ENCODE data around the gene KLHL40.

The KLHL40 gene

DNA sequence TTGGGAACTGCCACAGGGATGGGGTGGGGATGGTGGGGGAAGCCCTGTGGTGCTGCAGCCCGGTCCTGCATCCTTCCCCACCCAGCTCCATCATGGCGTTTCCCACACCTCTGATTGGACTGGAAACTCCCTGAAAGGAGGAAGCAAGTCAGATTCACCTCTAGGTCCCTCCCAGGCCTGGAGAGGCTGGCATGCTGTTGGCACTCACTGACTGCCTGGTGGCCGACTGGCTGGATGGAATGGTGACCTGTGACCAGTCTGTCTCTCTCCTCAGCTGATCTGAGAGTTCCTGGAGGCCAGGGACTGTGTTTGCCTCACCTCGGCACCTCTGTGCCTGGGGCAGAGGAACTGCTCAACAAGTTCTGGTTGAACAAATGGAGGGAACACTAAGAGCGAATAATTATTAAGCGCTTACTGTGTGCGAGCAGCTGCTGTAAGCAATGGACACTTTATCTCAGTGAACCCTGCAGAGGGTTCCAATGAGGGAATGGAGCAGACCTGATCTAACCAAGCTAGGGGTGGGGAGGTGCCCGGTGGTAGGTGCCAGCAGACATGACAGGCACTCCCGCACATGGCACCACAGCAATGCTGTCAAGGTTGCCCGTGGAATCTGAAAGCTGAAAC, 20.7 kb downstream of the KLHL40 start:
- no peak for DNase-seq (ENCODE audit: low read depth)

DNA sequence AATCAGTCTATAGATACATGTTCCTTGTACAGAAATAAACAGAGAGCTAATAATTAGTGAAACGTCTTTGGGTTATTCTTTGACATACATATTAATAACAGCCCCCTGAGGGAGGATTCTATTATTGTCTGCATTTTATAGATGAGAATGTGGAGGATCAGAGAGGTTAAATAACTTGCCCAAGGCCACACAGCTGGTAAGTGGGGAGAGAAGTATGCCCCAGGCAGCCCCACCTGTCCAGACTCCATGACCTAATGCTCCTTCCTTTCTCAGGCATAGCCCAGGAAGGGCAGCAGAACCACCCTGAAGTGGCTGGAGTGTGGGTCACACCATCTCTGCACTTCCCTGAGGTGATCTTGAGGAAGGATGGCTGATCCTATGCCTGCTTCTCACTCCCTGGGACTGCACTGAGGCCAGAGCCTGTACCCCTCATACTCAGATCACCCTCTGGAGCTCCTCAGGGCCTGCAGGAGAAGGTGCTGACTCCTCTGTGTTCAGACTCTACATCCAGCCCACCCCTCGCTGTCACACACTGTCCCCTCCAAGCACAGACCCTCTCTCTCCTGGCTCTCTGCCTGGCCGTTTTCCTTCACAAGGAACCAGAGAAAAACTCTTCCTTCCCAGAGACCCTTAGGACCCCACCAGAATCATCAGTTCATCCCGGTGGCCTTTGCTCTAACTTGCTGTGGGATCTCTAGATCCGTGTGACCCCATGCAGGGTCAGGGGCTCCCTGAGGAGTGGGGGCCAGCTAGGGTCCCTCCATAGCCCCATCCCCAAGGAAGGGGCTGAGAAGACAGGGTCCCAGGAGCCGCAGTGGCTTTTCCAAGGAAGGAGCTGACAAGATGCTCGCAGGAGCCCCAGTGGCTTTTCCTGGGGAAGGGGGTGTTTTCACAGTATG, 21.6 kb downstream of the KLHL40 start:
- TF ChIP-seq, protein P1, sequence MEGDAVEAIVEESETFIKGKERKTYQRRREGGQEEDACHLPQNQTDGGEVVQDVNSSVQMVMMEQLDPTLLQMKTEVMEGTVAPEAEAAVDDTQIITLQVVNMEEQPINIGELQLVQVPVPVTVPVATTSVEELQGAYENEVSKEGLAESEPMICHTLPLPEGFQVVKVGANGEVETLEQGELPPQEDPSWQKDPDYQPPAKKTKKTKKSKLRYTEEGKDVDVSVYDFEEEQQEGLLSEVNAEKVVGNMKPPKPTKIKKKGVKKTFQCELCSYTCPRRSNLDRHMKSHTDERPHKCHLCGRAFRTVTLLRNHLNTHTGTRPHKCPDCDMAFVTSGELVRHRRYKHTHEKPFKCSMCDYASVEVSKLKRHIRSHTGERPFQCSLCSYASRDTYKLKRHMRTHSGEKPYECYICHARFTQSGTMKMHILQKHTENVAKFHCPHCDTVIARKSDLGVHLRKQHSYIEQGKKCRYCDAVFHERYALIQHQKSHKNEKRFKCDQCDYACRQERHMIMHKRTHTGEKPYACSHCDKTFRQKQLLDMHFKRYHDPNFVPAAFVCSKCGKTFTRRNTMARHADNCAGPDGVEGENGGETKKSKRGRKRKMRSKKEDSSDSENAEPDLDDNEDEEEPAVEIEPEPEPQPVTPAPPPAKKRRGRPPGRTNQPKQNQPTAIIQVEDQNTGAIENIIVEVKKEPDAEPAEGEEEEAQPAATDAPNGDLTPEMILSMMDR (IDR thresholded peaks at IDR 0.05; ENCODE audit: control insufficient read depth, extremely low read depth, insufficient read depth): no peak
- H3K4me3 ChIP-seq (ENCODE audit: low read depth, low read length): no peak overlapping the region
- DNase-seq (ENCODE audit: low read depth): no peak

More for the DNA sequence above, 20.7 kb downstream of the KLHL40 start:
- H3K4me3 ChIP-seq (ENCODE audit: low read depth, low read length): no peak overlapping the region
- TF ChIP-seq, protein P1 (IDR thresholded peaks at IDR 0.05; ENCODE audit: control insufficient read depth, extremely low read depth, insufficient read depth): no peak

DNA sequence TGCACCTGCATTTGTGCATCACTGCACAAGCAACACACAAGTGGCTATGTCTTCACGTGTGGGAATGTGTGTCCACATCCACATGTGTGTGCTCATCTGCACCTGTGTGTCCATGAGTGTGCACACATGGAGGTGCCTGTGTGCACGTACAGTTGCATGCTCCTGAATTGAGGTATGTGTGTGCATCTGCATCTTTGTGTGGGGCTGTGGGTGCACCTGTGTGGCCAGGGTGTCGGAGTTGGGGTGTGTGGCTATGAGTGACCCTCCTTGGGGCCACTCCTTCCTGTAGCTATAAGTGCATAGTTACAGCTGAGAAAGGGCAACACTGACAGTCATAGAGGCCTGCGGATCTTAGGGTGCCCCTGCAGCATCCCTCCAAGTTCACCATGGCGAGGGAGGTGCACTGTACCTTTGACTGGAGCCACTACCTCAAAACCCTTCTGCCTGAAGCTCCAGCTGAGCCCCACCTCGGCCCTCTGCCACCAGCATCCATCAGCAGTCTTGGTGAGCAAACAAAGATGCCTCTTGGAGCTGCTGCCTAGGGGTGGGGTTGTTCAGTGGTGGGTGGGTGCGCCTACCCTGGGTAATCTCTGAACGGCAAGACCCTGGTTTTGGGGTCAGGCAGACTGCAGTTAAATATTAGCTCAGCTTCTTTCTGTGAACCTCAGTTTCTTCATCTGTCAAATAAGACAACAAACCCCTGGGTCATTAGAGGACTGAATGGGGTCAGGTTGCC, 22.5 kb downstream of the KLHL40 start:
- no peak for DNase-seq (ENCODE audit: low read depth)
- TF ChIP-seq, protein P1 (IDR thresholded peaks at IDR 0.05; ENCODE audit: control insufficient read depth, extremely low read depth, insufficient read depth): no peak
- no peak overlapping the region for H3K4me3 ChIP-seq (ENCODE audit: low read depth, low read length)

DNA sequence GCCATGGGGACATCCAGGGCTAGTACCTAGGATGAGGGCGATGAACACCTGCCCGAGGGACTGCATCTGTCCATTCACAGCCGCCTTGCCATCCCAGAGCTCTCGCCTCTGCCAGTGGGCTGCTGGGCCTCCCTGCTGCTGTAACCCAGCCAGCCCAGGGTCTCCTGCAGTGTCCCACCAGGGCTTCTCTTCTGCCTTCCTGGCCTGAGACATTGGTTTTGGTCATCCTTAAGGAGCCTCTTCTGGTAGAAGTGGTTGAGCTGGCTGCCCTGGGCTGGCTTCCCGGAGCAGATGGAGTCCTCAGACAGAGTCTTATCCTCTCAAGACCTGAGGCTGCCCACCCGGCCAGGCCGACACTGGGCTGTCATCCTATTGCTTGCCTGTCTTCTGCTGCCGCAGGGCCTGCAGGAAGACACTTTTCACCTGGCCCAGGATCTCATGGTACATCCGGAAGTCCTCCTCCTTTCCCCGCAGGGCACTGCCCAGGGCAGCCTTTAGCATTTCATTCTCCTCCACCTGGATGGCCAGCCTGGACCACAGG, 23.3 kb downstream of the KLHL40 start:
- no peak for DNase-seq (ENCODE audit: low read depth)
- H3K4me3 ChIP-seq (ENCODE audit: low read depth, low read length): no peak overlapping the region
- TF ChIP-seq, protein P1 (IDR thresholded peaks at IDR 0.05; ENCODE audit: control insufficient read depth, extremely low read depth, insufficient read depth): no peak

DNA sequence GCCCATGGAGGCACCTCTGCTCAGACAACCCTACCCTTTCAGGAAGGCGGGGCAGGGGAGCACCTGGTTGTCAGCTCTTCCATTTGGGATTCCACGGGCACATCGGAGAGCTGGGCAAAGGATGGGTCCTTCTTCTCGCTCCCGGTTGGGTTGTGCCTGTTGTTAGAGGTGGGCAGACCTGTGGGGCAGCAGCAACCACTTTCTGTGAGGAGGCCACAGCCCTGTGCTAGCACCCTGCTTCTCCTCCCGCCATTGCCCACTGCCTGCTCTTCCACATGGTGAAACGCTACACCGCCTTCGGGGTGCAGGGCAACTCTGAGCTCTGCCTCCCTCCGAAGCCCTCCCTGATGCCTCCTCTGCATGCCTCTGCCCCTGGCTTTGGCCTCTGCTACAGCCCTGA, 24.3 kb downstream of the KLHL40 start:
- H3K4me3 ChIP-seq (ENCODE audit: low read depth, low read length): no peak overlapping the region
- DNase-seq (ENCODE audit: low read depth): no peak
- TF ChIP-seq, protein P1 (IDR thresholded peaks at IDR 0.05; ENCODE audit: control insufficient read depth, extremely low read depth, insufficient read depth): no peak

DNA sequence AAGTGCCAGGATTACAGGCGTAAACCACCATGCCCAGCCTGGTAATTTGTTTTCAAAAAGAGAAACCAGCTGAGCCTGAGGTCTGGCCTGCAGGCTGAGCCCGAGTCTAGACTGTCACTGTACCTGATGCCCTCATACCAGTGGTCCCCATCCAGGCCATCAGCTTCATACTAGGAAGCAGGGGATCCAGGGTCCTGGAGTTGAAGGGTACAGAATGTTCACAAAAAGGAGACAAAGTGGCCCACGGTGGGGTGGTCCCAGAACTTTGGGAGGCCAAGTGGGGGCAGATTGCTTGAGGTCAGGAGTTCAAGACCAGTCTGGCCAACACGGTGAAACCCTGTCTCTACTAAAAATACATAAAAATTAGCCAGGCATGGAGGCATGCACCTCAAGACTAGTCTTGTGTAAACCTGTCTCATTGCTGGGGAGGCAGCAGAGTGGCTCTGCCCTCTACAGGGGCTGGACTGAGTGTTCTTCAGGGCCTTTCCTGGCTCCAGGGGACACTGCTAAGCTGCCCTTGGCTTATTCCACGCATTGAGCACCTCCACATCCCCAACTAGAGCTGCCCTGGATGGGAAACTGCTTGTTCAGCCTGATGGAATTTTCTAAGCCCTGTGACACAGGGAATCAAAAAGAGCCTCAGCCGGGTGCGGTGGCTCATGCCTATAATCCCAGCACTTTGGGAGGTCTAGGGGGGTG, 25.1 kb downstream of the KLHL40 start:
- H3K4me3 ChIP-seq (ENCODE audit: low read depth, low read length): no peak overlapping the region
- TF ChIP-seq, protein P1 (IDR thresholded peaks at IDR 0.05; ENCODE audit: control insufficient read depth, extremely low read depth, insufficient read depth): no peak
- no peak for DNase-seq (ENCODE audit: low read depth)
